Spinal cord (tissue), 10 donors: ENCODE measurements around the gene TBC1D2B. TPM values are rescaled to one million over a fixed set of nuclear protein-coding genes. Genes with fewer than 3 reads are reported as not detected.

Source experiments
- DNase-seq, 6 donors: peaks; one replicate each; pipeline versions ENCODE4 v3.0.0 to v3.0.0-alpha.2; 2013 to 2015; ENCODE audit warnings: low spot score in 6 of 6, low read depth in 4 of 6
- H3K27ac ChIP-seq: one replicate; pipeline ENCODE4 v1.5.1; 2013; ENCODE audit warnings: low read depth, low read length, control low read depth
- H3K27me3 ChIP-seq: one replicate; pipeline ENCODE4 v1.6.1; 2013; ENCODE audit warnings: low read length; ENCODE audit not compliant: control insufficient read depth, insufficient read depth
- H3K36me3 ChIP-seq: one replicate; pipeline ENCODE4 v1.6.1; 2013; ENCODE audit warnings: low read length; ENCODE audit not compliant: control insufficient read depth, insufficient read depth
- H3K4me1 ChIP-seq: one replicate; pipeline ENCODE4 v1.6.1; 2013; ENCODE audit warnings: low read length; ENCODE audit not compliant: control insufficient read depth, insufficient read depth
- H3K4me3 ChIP-seq: one replicate; pipeline ENCODE4 v1.5.1; 2013; ENCODE audit warnings: low read depth, low read length, control low read depth
- H3K9me3 ChIP-seq: one replicate; pipeline ENCODE4 v1.6.1; 2013; ENCODE audit warnings: low read length; ENCODE audit not compliant: control insufficient read depth, insufficient read depth
- WGBS: methylation state at CpG from one replicate; pipeline ENCODE4 v1.1.5; 2013; ENCODE audit warnings: missing lambda C conversion rate; ENCODE audit not compliant: insufficient coverage; 5-methylcytosine and 5-hydroxymethylcytosine counted together
- polyA plus RNA-seq, 2 donors: library from polyadenylated mRNA; unstranded; fragments of 120-200 nt; gene quantifications; one replicate each; pipeline ENCODE4 v1.2.1, GENCODE V29; 2013; ENCODE audit not compliant: insufficient read length in 2 of 2
- total RNA-seq, 2 donors: library from RNA; depleted of rRNA in 1 of 2; stranded (reverse); fragments of 120-200 nt in 1 of 2; fragments of >200 nt in 1 of 2; gene quantifications; one replicate each; pipeline versions ENCODE4 v1.2.3 to v1.2.4, GENCODE V29; 2013 to 2014
- donor health status: healthy.

Gene TBC1D2B
- total and polyA plus RNA-seq, 4 donors: 21.0 to 41.7 (median 27.6) TPM

DNA sequence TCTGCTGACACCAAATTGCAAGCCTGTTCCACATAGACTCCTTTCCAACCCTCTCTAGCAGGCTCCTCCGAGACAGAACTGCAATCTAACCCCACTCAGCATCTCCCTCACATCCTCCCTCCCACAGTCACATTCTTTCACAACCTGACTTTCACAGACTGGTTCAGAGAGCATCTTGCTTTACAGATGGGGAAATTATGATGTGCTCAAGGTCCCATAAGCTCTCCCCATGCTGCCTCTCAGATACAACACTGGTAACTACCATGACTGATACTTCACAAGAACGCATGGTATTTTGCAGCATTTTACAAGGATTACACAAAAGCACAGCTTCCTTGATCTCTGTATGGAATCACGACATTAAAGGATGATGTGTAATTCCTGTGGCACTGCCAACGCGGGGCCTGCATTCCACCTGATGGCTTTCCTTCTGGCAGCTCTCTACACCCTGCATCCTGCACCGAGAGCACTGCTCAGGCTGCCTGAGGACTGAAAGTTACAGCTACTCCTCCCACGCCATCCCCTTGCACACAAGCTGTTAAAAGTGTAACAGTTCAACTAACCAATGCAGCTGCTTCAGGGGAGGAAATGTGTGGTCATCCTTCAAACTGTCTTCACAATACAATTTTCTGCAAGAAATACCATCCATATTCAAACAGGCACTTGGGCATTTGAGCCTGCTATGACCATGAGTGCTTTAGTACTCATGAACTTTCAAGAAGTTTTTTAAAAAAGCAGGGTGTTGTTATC lies 27.6 kb downstream of the TBC1D2B start:
- H3K27ac ChIP-seq: peak overlapping the region; percentile 89
- no peaks in the 10 kb centered on the region for H3K9me3 ChIP-seq
- H3K27me3 ChIP-seq: no peaks in the 10 kb centered on the region
- H3K4me3 ChIP-seq: no peak overlapping the region
- 44% methylated on average over 5 of the region's 7 CpGs for WGBS
- peaks cover 5% of the 10 kb centered on the region for H3K36me3 ChIP-seq
- H3K4me1 ChIP-seq: peaks cover 39% of the 10 kb centered on the region
- DNase-seq: peak in 2 of 6 donors; percentile 26 to 27

DNA sequence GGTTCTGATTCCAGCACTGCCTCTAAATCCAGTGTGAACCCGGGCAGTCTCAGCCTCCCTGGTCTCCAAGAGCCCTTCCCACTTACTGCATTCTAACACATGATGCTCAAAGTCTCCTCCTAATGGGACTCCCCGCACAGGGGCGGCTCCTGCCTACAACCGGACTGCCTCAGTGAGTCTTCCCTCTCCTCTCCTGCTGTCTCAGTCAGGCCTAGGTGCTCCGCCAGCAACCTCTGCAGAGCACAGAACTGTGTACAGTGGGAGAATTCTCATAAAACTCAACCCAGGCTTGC lies 28.9 kb downstream of the TBC1D2B start:
- peak overlapping the region; percentile 89 for H3K27ac ChIP-seq
- H3K27me3 ChIP-seq: no peaks in the 10 kb centered on the region
- WGBS: 73% methylated on average over 3 of the region's 5 CpGs
- H3K4me1 ChIP-seq: peaks cover 43% of the 10 kb centered on the region
- peak in 1 of 6 donors; percentile 19 for DNase-seq
- H3K36me3 ChIP-seq: peaks cover 5% of the 10 kb centered on the region
- no peak overlapping the region for H3K4me3 ChIP-seq
- H3K9me3 ChIP-seq: no peaks in the 10 kb centered on the region

DNA sequence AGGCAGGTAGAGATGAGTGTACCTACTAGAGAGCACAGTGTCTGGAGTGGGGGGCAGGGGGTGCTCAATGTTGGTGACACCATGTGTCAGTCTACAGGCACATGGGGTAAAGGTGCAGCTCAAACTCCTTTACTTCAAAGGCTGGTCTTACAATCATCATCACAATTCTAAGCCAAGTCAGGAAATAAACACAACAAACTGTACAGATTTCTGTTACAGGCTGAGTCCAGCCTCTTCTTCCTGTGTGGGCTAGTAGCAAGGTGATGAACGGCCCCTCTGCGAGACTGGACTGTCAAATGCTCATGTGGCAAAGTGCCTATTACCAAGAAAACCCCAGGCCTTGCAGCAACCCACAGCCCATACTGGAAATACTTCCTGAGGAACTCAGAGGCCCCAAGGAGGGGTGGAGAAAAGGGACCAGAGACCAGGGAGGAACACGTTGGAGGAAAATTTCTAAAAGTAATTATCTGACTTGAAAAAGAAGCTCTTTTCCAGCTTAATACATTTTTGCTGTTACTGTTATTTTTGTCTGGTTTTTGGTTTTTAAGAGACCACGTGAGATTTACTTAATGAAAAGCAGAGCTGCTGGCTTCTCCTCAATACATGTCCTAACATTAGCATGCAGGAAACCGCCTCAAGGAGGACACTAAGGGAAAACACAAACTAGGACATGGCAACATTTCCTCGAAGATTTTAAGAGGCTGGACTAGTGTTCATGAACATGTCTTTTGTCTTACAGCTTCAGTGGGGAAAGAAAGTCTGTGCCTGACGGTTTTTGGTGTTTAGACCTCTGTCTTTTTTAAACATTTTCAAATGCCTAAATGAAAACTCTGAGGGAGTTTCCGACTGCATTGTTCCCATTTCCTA lies 29.5 kb downstream of the TBC1D2B start:
- H3K27me3 ChIP-seq: no peaks in the 10 kb centered on the region
- H3K4me1 ChIP-seq: peaks cover 42% of the 10 kb centered on the region
- H3K9me3 ChIP-seq: no peaks in the 10 kb centered on the region
- H3K36me3 ChIP-seq: peaks cover 3% of the 10 kb centered on the region
- WGBS: 45% methylated on average over 4 of the region's 8 CpGs
- peak overlapping the region; percentile 89 for H3K27ac ChIP-seq
- H3K4me3 ChIP-seq: no peak overlapping the region
- DNase-seq: peak; percentile 45 to 85 (median 67)

DNA sequence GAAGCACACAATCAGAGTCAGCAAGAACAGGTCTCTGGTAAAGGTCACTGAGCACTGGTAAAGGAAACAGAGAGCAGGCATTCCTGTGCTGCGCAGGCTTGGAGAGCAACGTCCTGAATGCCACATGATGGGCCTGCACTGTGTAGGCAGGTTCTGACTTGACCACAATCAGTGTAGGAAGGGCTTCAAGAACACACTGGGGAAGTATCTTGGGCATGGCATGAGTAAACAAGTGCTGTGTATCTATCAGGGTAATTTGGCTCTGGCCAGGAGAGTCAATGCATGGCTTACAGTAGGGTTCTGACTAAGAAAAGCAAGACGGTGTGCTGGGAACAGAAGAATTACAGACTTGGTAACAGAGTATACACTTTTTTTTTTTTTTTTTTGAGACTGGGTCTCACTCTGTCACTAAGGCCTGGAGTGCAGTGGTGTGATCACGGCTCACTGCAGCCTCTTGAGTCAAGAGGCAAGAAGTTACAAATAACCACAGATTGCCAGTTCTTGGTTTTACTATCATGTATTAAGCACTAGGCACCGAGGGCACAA lies 30.6 kb downstream of the TBC1D2B start:
- 82% methylated on average over 3 of the region's 5 CpGs for WGBS
- no peaks in the 10 kb centered on the region for H3K27me3 ChIP-seq
- H3K36me3 ChIP-seq: peaks cover 6% of the 10 kb centered on the region
- H3K4me3 ChIP-seq: no peak overlapping the region
- no peaks in the 10 kb centered on the region for H3K9me3 ChIP-seq
- no peak for DNase-seq
- peaks cover 36% of the 10 kb centered on the region for H3K4me1 ChIP-seq
- H3K27ac ChIP-seq: peak overlapping the region; percentile 89

DNA sequence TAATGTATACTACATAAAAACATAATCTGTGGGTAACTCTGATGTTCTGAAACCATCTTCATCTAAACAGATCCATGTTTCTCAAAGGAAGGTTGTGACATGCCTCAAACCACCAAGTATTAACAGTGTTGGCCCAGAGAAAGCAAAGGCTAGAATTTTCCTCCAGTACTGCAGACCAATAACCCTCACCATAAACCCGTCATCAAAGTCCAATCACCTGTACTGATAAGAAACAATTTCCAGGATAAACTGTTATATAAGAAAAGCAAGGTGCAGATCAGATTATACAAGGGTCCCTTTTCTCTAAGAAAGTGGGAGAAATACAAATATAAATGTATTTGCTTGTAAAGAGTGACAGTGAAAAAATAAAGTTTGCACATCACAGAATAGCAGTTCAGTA lies 32.3 kb downstream of the TBC1D2B start:
- no peak overlapping the region for H3K27ac ChIP-seq
- H3K36me3 ChIP-seq: peaks cover 8% of the 10 kb centered on the region
- no peak overlapping the region for H3K4me3 ChIP-seq
- no peaks in the 10 kb centered on the region for H3K9me3 ChIP-seq
- H3K27me3 ChIP-seq: no peaks in the 10 kb centered on the region
- peaks cover 32% of the 10 kb centered on the region for H3K4me1 ChIP-seq
- no CpG with 5 or more reads among the region's 1 CpG for WGBS
- no peak for DNase-seq

DNA sequence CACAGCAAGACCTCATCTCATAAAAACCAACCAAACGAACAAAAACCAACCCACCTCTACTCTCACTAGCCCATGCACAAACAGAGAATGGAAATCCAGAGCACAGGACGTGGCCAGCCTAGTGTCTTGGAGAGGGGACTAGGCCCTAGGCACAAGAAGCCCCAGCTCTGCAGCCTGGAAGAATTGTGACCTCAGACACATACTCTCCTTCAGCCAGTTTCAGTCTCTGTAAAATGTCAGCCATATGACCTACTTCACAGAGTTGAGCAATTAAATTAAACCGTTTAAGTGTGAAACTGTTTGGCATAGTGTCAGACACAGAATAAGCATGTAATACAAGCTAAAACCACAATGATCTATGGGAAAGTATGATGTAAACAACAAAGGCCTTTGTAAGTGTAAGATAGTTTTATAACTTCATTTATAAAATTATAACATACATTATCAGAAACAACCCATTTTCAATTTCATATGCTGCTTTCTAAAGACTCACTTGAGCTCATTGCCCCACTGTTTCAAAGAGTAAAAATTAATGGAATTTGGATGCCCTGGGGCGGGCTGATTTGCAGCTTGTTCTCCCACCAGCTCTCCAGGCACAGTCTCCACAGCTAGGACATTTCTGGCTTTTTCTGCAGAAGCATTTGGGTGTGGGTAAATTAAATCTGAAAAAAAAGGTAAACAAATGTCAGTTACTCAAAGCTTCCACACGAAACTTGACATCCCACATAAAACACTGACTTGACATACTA lies 32.9 kb downstream of the TBC1D2B start:
- Histone ChIP-seq H3K4me1 (peaks cover 27% of the 10 kb centered on the region), H3K27me3 (no peaks in the 10 kb centered on the region), H3K4me3 (no peak overlapping the region), H3K9me3 (no peaks in the 10 kb centered on the region), H3K36me3 (peaks cover 12% of the 10 kb centered on the region), H3K27ac (no peak overlapping the region)
- DNase-seq: peak in 1 of 6 donors; percentile 36
- 71% methylated on average over 1 of the region's 5 CpGs for WGBS

DNA sequence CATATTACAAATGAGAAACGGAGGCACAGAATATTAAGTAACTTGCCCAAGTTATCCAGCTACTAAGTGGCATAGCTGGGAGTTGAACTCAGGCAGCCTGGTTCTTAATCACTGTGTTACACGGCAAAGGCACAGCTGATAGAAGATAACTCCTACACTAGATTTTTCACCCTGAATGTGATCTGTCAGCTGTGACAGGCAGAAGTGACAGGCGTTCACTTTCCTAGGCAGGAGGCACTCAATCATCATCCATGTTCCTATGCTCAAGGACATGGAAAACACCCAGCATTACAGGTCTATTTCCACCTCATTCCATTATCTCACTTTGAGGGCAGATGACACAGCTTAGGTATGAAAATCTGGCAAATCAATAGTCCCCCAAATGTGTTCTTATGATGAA lies 35.6 kb downstream of the TBC1D2B start:
- Histone ChIP-seq H3K9me3 (no peaks in the 10 kb centered on the region), H3K4me3 (no peak overlapping the region), H3K36me3 (peaks cover 16% of the 10 kb centered on the region), H3K27me3 (no peaks in the 10 kb centered on the region), H3K4me1 (peaks cover 10% of the 10 kb centered on the region), H3K27ac (no peak overlapping the region)
- WGBS: 79% methylated on average over 2 of the region's 3 CpGs
- no peak for DNase-seq

DNA sequence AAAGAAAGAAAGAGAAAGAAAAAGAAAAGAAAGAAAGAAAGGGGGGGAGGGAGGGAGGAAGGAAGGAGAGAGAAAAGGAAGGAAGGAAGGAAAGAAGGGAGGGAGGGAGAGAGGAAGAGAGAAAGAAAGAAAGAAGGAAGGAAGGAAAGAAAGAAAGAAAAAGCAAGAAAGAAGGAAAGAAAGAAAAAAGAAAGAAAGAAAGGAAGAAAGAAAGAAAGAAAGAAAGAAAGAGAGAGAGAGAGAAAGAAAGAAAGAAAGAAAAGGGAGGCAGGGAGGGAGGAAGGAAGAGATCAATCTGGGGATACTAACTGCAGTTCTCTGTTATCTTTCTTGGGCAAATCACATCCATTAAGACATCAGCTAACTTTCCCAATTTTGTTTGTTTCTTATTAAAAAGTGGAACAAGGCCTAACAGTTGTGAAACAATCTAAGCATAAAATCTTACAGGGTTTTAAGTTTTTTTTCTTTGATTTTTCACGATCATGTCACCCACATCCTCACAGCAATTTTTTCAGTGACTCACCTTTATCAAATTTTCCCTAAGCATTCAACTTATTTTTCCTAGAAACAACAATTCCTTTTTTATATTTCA lies 36.8 kb downstream of the TBC1D2B start:
- no peak overlapping the region for H3K4me3 ChIP-seq
- no peak overlapping the region for H3K27ac ChIP-seq
- H3K9me3 ChIP-seq: no peaks in the 10 kb centered on the region
- H3K4me1 ChIP-seq: peaks cover 8% of the 10 kb centered on the region
- no peak for DNase-seq
- H3K27me3 ChIP-seq: no peaks in the 10 kb centered on the region
- peaks cover 16% of the 10 kb centered on the region for H3K36me3 ChIP-seq
- 80% methylated on average over 1 of the region's 1 CpG for WGBS

DNA sequence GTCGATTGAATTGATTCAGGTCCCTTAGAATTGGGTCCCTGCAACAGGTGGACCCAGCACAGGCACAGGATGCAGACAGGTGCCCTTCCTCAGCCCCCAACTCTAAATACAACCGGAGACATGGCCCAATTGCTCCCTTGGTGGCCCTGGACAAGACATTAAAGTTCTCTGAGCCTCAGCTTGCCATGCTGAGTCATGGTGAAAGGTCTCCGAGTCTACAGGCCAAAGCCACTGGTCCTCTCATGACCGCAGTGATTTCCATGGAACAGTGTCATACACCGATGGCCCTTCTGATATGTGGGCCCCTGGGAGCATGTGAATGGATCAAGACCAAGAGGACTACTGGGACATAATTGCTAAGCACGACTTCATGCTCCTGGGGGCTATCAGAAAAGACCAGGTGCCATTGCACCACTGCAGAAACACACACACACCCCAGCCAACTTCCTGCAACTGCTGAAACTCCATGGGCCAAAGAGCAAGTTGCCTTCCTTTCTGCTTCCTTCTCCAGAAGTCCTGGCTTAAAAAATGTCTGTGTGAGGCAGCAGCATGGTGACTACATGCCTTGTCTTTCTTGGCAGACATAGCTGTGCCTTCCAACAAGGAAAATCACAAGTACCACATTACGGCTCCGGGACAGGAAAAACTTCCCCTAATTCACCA lies 38.8 kb downstream of the TBC1D2B start:
- Histone ChIP-seq H3K4me1 (peaks cover 17% of the 10 kb centered on the region), H3K27ac (no peak overlapping the region), H3K27me3 (no peaks in the 10 kb centered on the region), H3K9me3 (no peaks in the 10 kb centered on the region), H3K4me3 (no peak overlapping the region), H3K36me3 (peaks cover 13% of the 10 kb centered on the region)
- 95% methylated on average over 8 of the region's 8 CpGs for WGBS
- no peak for DNase-seq
